Transverse colon (tissue), 4 donors: ENCODE measurements around the gene LAMC2.

Source experiments
- CTCF ChIP-seq, 5 experiments: fragments of 200-600 bp in 3 of 5; fragments of 450-650 bp in 2 of 5; sonication (generic) in 3 of 5; IDR thresholded peaks; 1 replicate in 2 of 5; 2 replicates in 3 of 5; pipeline ENCODE4 v1.5.1; 2016 to 2017; ENCODE audit warnings: antibody characterized with exemption in 5 of 5, inconsistent platforms in 3 of 5, mild to moderate bottlenecking in 2 of 5, moderate library complexity in 1 of 5
- EP300 ChIP-seq: sonication (generic); formaldehyde crosslinking; IDR thresholded peaks from one replicate; pipeline ENCODE4 v1.6.1; 2017; ENCODE audit warnings: antibody characterized with exemption, low read depth
- POLR2A ChIP-seq: fragments of 450-650 bp; IDR thresholded peaks from one replicate; pipeline ENCODE4 v1.6.1; 2016; ENCODE audit warnings: antibody characterized with exemption, mild to moderate bottlenecking, moderate library complexity
- POLR2AphosphoS5 ChIP-seq, 3 donors: sonication (generic); formaldehyde crosslinking; IDR thresholded peaks; one replicate each; pipeline ENCODE4 v1.6.1; 2016; ENCODE audit warnings: antibody characterized with exemption in 3 of 3

GRCh38 chr1:183226361-183226760, 40.3 kb downstream of the LAMC2 start:
- TF ChIP-seq CTCF (IDR thresholded peaks at IDR 0.05) (no peak), POLR2AphosphoS5 (IDR thresholded peaks at IDR 0.05) (no peak), EP300 (no peak), POLR2A (no peak)
